GM19238 (cell line): ENCODE results near the gene IMMP2L.

Experiments used
- DNase-seq: peaks from one replicate; pipeline ENCODE4 v3.0.0; 2011; ENCODE audit warnings: low spot score; ENCODE audit not compliant: insufficient read length

The IMMP2L gene

GRCh38 chr7:111004310-111004901, 557.9 kb downstream of the IMMP2L start:
- no peak for DNase-seq

- DNase-seq, result no peak
Observed at GRCh38 chr7:111003883-111004282, 558.4 kb downstream of the IMMP2L start.

DNA sequence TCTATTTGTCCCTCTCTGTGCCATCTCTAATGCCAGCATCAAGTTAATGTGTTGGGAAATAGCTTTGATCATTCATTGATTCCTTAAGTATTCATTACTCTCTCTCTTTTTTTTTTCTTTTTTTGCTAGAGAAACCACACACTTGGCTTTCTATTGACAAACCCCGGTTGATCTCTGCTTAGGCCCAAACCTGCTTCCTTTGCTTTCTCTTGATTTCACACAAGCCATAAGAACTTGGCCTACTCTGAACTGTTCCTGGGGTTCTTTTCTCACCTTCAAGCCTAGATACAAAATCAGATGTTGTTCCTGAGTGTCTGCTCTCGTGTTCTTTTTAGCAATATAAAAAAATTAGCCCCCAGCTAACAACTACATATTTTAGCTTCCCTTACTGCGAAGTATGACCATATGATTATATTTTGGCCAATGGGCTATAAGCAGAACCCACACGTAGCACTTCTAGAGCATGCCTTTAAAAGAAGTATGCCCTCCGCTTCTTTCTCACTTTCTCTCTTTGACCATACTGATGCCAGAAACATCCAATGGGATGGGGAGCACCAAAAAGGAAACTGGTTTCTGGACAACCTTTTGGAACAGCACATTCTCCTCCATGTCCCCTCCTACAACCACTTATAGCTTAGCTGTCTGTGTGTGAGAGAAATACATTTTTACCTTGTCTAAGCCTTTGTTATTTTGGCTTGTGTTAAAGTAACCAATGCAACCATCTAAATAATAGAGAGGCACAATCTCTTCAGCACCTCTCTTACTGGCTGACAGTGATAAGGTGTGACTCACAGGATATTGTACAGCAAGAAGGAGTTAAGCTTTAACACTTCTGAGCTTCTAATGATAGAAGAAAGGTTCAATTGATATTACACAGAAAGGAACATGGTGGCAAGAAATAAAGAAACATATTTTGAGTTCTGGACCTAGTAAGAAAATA, 568.0 kb downstream of the IMMP2L start:
- no peak for DNase-seq

- no peak for DNase-seq
Observed at GRCh38 chr7:110988890-110989501, 573.3 kb downstream of the IMMP2L start.

- no peak for DNase-seq
Observed at GRCh38 chr7:110988348-110988747, 573.9 kb downstream of the IMMP2L start.

GRCh38 chr7:110987127-110987693, 575.1 kb downstream of the IMMP2L start:
- DNase-seq, result no peak

DNA sequence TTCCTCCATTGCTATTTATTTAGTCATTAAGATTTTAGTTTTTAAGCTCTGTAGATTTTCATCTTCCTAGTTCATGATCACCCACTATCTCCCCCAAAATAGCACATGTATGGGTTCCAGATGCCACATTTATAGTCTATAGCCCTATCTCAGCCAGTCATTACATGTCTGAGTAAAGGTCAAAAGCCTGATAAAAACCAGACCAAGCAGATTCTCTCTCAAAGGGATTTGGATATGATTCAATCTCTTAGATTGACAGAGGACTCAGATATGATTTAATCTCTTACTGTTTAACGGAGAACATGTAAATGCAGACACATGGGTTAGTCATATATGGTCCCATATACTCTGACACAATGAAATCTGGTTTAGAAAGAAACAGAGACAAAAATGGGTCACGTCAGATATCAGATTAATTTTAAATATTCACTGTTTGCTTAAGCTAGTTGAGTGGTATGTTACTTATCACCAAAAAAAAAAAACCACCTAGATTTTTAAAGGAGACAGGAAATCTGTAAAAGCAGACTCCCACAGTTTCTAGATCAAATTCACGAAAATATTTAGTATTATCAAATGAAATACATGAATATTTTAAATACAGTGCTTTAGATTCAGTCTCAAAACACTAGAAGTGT, 578.4 kb downstream of the IMMP2L start:
- no peak for DNase-seq

DNA sequence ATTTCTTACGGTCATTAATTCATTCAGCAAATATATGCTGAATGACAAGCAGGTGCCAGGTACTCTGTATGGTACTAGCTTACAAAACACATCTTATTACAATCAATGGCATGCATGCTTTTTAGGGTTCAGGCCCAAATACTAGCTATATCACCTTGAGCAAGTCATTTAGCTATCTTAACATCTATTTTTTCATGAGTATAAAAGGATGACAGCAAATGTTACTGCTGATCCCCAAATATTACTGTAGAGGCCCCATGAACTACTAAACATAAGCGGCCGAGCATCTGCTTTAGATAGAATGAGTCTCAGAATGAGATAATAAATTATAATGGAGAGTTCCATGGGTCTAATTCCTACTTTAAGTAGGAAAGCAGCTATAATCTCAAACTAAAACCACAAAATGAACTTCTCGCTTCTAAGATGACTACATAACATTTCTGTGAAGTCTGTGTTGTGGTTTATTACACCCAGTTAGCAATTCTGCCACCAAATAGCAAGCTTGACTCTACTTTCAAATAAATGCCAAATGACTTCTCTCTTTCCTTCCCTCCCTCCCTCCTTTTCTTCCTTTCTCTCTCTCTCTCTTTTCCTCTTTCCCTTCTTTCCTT, 585.1 kb downstream of the IMMP2L start:
- no peak for DNase-seq

GRCh38 chr7:110975486-110975885, 586.8 kb downstream of the IMMP2L start:
- DNase-seq, result no peak

GRCh38 chr7:110974441-110974840, 587.9 kb downstream of the IMMP2L start:
- no peak for DNase-seq

DNA sequence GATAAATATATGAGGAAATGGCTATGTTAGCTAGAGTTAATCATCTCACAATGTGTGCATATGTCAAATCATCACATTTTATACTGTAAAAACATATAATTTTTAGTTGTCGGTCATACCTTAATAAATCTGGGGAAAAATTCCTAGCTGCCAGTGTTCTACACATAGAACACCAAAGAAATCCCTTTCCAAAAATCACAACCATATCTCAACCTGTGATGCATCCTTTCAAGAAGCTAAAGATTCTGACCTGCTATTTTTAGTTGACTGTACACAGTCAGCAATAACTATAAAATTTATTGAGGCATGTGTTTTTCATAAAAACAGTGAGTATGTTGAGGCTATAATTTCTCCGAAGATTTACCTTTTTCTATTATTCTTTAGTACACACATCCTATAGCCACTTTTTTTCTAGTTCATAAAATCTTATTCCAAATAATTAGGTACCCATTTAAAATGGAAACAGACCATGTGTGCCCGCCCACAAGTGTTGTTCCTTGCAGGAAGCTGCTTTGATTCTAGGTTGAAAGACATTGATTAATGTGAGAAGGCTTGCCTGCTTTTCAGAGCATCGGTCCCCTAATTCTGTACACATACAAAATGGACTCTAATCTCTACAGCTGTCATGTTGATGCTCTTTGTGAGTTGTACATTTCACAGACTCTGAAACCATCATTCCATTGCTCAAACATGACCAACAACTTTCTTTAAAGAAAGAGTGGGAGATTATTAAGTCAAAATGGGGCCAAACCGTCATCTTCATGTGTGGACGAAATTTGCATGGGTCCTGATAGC, 588.9 kb downstream of the IMMP2L start:
- DNase-seq, result no peak

- DNase-seq, result no peak
Observed at GRCh38 chr7:110964775-110965174, 597.5 kb downstream of the IMMP2L start.

DNA sequence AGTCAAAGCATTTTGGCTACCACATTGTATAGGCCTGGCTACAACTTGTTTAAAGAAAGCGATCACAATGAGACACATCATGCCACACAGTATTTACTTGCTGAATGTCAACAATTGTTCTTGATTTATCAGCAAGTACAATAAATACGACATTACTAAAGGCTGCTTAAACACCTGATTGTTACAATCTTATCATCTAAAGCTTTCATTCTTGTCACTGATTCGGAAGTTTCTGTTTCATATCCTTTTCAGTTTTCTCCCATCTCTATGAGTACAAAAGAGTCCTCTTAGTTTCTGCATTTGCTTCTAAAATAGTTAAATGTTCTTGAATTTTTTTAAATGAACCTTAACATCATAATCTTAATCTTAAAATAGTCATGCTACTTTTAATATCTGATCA, 599.5 kb downstream of the IMMP2L start:
- DNase-seq, result no peak

- no peak for DNase-seq
Observed at GRCh38 chr7:110962374-110962773, 599.9 kb downstream of the IMMP2L start.

DNA sequence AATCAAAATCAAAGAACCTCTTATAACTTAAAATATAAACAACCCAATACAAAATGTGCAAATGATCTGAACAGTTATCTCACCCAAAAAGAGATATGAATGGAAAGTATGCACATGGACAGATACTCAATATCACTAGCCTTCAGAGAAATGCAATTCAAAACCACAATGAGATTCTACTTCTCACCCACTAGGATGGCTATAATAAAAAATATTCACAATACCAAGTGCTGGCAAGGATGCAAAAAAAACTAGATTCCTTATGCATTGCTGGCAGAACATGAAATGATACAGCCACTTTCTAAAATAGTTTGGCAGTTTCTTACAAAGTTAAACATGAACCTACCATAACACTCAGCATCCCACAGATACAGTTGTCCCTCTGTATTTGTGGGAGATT, 601.5 kb downstream of the IMMP2L start:
- no peak for DNase-seq

- no peak for DNase-seq
Observed at GRCh38 chr7:110948280-110948679, 614.0 kb downstream of the IMMP2L start.

GRCh38 chr7:110947408-110947807, 614.9 kb downstream of the IMMP2L start:
- no peak for DNase-seq

DNA sequence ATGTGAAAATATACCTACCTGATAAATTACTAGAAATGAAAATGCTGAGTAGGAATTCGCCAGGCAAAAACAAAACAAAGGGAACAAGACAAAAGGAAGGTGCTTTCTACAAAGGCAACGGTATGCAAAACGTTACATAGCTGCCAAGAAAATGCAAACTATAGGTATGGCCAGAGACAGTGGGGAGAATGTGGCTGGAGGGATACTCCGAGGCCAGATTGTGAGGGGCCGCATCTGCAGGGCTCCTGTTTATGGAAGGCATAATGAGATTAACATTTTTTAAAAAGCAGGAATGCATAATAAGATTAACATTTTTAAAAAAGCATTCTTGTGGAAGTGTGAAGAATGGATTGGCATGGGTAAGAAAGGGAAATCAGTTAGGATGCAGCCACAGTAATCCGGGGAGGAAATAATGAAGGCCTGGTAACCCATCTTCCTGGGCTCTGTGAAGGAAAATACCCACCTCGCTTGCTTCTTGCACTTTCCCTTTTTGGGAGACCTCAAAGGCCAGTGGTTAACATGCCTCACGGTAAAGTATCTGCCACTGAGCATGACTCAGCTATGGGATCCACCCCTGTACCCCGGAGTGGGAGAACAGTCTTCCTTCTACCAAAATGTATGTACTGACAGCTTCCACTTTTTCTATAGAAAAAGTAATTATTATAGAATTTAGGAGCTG, 617.2 kb downstream of the IMMP2L start:
- DNase-seq, result no peak

DNA sequence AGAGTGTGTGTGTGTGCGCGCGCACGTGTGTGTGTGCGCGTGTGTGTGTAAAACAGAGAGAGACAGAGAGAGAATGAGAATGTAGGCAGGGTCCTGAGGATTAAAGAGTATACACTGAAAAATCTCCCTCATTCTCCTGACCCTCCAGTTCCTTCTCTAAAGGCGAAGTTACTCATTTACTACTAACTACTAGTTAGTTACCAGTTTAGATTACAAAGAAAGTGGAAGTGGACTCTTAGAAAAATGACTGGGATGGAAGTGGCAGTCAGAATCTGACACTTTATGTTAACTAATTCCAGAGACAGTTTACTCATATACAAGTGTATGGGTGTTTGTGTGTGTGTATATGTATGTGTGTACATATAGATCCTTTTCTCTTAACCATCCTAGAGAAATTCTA, 617.8 kb downstream of the IMMP2L start:
- DNase-seq, result no peak
